HS-27A (cell line): ENCODE data around the gene ACBD6.
A peak's percentile ranks its signal among the peaks of the same experiment; 100 is the strongest.

Source experiments
- DNase-seq: peaks from one replicate; pipeline ENCODE4 v3.0.0-alpha.2; 2012; ENCODE audit warnings: low read depth, missing footprints

The ACBD6 gene

DNA sequence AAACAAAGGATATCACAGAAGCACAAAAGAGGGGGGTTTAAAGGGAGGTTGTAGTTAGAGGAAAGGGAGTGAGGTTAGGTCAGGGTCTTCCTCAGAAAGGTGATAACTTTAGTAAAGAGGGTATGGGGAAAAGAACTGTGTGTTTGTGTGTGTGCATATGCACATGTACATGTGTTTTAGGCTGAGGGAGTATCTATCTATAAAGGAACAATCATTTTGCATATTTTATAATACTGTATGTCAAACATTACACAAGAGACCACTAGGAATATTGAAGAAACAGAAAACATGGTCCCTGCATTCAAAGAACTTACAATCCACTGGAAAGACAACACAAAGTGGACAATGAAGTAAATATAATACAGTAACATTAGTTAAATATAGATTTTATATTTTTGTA, 132.2 kb downstream of the ACBD6 start:
- no peak for DNase-seq

DNA sequence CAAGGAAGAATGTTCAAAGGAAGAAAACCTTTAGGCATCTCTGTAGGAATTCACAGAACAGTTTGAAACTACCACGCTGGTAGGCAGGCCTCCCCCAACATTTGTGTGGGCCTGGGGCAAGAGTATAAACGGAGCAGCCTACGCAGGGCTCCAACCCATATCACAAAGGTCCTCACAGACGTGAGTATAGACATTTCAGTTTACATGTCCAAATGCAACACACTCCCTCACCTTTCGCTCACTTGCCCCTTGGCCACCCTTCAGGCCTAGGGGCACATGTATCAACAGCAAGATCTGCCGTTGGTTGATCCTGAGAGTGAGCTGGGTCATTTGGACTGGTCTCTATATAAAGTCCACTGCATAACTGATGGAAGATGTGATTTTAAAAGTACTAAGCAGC, 133.3 kb downstream of the ACBD6 start:
- DNase-seq: no peak

DNA sequence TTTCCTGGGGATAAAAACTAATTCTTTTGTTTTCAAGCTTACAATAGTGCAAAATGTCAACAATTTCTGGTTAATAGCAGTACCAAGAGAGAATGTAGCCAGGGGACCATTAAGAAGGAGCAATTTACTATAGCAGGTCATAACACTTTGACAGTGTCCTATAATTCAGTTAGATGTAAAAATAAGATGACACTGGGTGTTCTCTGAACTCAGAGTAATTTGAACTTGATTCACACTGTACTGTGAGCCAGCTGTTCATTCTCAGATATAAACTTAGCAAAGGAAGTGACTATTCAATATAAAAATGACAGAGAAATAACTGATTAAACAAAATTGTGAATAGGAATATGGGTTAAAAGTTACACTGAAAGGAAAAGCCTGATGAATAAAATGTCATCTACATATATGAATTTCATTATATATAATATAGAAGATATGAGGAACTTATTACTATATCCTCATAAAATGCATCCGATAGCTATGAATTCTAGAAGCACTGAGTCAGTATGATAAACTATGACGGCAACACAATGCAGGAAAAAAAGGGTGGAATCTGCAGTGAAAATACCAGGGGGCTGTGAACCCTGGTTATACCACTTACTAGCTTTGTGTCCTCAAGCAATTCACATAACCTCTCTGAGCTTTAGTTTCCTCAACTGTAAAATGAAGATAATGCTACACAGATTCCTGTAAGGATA, 135.9 kb downstream of the ACBD6 start:
- no peak for DNase-seq

DNA sequence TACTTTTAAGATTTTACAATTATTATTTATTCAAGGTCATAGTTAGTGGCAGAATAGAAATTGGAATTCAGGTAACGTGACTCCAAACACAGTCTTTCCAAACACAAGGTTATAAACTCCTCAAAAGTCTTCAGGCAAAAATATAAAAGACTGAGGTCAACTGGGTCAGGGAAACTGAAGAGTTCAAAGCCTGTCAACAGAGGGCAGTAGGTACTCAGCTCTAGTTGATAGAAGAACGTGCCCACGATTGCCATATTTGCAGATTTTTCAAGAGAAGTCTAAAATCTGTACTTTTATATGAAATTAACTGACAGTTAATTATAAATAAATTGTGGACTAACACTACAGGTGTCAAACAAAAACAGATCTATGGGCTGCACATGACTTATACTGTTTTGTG, 137.3 kb downstream of the ACBD6 start:
- DNase-seq: no peak

DNA sequence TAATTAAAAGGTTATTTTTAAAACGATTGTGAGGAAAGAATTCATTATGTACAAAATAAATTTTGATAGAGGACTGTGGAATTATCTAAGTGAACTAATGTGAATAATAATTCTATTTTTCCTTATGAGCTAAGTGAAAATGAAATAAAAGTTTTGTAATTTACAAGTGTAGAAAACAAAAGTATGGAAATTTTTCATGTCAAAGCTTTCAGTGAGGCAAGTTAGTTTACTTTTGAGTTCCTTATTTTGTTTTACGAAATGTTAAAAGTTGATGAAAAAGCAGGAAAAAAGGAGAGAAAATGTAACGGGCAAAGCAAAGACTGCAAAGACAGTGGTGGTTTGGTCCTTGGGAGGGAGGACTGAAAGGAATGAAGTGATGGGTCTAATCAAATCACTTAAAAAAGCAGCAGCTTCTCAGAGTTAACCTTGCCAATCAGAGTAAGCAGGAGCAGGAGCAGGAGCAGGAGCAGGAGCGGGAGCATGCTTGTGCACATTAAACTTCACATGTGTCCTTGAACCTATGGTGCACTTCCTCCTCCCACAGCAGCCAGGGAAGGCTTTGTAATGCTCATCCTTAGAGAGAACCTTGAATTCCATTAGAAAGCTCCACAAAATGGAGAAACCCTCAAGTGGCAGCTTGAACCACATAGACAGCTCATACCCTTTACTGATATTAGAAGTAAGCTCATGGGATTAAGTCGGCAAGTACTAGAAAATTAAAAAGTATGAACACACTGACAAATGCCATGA, 139.0 kb downstream of the ACBD6 start:
- no peak for DNase-seq

DNA sequence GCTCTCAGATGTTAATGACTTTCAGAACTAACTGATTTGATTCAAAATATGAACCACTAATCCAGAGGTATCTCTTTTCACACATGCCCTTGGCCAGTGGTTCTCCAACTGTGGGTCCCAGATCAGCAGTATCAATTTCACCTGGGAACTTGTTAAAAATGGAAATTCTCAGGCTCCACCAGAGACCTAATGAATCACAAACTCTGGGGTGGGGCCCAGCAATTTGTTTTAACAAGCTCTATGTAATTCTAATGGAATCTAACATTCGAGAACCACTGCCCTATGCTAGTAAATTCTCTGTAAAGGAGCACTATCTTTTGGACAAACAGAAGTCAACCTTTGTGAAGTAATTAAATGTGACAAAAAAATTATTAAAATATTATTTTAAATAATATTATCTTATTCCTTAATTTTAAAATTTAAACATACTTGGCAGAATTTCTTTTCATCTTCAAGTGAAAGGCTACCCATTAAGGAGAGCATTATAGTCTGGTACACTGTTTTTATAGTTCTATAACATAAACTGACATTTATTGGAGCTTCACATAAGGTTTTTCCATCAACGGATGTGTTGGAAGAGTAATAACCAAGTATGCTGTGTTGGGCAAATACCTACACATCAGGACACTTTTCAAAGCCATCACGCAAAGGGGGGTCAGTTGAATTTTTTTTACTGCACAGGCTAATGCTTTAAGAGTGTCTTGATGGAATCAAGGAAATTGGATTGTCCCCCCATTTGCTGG, 141.9 kb downstream of the ACBD6 start:
- DNase-seq: peak; percentile 52

DNA sequence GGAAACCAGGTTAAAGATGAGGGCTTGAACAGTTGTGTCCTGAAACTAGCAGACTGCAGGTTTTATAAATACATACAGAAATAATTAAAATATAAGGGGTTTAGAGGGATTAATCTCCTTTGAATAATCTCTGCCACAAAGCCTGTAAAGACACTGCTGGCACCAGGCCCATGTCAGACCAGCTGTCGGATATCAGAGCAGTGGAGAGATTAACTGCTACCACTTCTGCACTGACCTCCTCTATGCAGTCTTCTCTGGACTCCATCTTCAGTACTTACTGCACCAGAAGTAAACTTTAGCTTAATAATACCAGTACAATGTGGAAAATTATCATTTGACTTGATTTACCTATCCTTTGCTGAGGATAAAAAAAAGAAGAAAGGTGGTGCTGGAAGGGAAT, 143.7 kb downstream of the ACBD6 start:
- DNase-seq: no peak

DNA sequence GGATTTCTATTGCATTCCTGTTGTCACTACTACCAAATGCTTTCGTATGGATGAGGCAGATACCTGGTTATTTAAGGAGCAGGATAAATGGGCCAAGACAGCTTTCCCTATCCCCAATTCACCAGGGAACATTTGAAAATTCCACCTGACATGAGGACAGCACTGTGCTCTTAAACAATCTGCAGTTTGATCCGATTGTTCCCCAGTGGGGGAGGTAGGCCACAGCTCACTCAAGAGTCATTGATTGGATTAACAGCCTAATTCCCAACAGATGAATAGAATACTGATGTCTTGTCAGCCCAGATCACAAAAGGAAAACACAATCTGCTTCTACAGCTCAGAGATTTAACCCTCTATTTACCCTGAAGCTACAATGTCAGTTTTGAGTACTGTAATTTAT, 148.4 kb downstream of the ACBD6 start:
- DNase-seq: no peak

DNA sequence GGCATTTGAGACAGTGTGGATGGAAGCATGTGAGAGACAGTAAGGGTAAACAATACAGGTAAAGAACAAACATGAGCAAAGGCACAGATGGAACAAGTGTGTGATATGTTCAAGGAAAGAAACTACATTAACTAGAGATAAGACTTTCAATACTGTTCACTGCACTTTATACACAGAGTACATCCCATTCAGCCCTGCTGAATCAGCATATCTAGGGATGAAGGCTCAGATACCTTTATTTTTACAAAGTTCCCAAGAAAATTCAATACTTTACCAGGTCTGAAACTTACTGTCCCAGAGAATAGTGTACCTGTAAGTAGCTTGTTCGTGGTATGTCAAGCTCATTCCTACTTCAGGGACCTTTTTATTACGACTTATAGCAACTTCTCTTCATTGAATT, 149.8 kb downstream of the ACBD6 start:
- no peak for DNase-seq

DNA sequence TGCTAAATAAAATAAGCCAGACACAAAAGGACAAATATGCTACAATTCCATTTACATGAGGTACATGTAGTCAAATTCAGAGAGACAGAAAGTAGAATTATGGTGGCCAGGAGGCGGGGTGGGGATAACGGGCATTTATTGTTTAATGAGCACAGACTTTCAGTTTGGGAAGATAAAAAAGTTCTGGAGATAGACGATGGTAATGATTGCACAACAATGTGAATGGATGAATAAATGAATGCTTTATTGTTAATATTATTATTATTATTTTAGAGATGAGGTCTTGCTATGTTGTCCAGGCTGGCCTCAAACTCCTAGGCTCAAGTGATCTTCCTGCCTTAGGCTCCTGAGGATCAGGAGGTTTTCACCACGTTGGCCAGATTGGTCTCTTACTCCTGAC, 150.4 kb downstream of the ACBD6 start:
- no peak for DNase-seq

DNA sequence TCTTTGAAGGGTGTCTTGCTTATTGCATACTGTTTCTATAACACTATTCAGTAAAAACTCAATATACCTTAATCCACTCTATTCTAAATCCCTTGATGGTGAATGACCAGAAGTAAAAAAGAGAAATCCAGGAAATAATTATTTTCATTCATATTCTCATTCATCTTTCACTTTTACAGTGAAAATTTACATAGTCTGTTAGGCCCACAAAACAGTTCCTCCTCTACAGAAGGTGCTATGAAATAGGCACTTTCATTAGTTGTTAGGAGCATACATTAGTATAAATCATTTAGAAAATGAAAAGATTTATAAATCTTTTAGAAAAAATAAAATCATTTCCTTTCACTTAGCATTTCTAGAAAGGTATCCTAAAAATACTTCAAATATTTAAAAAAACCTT, 157.2 kb downstream of the ACBD6 start:
- no peak for DNase-seq

DNA sequence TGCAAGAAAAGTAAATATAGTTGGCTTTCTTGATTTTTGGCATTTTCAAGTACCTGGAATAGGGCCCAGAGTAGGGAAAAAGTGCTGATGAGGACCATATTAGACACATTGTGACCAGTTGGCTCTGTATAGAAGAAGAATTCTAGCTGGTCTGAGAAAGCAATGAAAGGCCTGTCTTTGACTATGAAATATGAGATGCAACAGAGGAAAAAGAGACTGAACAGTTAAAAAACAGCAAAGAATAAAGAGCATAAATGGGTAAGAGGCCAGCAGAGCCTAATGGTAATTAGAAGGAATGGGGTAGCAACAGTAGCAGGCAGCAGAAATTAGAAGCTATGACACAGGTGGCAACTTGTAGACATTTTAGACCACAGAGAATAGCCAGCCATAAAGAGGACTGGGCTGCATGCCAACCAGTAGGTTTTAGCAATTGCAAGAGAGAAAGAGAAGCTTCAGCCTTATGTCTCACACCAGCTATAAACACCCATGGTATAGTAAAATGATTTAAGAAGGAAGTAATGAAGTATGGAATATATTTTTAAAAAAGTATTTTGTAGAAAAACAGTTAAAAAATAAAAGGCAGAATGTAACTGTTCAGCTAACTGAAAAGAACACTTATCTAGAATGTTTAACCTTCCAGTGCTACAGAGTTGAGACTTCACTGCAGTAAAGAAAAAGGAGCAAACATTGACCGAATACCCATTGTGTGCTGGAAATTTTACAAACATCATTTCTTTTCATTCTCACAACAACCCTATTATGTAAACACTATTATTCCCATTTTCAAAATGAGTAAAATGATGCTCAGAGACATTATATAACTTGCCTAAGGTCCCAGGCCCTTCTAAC, 158.2 kb downstream of the ACBD6 start:
- no peak for DNase-seq

DNA sequence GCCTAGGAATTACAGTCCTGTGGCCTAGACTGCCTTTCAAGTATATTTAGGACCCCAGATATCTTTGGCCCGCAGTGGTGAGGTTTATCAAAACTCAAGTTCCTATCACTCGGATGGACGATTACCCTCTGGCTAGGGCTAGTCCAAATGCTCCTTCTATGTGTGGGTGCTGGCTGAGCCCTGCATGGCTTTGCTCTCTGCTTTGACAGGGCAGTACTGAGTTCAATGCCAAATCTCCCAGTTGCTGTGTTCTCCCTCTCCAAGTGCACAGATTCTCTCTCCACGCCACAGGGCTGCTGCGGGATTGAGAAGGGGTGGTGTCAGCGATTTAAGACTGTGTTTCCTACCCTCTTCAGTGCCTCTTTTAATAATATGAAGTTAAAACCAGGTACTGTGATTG, 175.3 kb downstream of the ACBD6 start:
- DNase-seq: no peak

DNA sequence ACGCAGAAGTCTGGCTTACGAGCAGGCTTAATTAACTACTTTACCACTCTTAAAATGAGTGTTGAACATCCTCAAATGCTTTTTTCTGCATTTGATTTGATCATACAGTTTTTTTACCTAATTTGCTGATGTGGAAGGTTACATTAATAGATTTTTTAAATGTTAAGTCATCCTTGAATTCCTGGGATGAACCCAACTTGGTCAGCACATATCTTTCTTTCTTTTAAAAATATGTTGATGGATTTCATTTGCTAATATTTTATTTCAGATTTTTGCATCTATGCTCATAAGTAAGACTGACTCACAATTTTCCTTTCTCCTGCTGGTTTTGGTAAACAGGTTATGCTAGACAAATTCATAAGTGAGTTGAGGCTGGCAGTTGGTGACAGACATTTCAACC, 189.5 kb downstream of the ACBD6 start:
- DNase-seq: no peak

DNA sequence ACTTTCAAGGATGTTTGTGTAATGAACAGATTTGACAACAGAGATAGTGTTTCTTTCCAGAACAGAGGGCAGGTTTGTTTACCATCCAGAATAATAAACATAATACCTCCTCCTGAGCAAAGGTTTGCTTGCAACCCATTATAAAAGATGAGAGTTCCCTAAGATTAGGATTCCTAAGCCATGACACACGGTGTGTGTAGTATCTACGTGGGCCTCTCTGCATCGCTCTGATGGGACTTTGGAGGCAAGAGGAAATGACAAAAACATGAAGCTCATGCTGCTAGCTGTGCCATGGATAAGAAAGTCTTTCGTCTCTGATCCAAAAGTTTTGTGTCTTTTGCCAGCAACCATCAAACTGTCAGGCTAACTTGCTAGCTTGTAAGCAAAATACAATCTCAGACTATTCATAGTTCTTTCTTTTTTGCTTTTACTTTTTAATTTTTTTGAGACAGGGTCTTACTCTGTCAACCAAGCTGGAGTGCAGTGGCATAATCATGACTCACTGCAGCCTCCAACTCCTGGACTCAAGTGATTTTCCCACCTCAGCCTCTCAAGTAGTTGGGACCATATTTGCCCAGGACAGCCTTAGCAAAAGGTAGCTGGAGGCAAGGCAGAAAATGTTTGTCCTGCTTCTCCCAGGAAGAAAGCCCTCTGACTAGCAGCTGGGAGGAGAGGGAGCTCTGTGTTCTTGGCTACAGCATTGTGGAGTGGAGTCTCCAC, 191.2 kb downstream of the ACBD6 start:
- DNase-seq: no peak

DNA sequence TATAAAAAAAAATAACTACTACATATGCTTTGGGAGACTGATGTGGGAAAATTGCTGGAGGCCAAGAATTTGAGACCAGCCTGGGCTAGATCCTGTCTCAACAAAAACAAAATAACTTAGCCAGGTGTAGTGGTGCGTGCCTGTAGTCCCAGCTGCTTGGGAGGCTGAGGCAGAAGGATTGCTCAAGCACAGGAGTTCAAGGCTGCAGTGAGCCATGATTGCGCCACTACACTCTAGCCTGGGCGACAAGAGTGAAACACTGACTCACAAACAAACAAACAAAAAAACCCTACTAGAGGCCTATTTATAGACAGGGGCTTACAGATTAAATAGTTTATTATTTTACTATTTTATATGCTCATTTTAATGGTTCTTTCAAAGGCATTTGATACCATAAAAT, 192.3 kb downstream of the ACBD6 start:
- DNase-seq: no peak

DNA sequence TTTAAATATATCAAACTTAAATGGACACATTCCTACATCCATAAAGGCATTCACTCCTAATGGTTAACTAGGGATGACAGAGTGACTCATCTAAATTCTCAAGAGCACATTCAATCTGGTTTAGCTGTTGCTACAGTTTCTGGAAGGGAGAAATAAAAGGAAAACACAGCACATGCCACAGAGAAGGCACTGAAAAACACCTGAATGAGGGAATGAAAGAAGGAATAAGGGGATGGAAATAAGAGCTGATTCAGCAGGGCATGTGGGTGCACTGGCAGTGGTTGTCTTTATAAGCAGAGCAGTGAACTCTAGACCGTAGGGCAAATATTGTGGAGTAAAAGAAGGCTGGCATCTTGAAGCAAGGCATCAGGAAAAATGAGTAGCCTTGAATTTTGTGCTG, 193.0 kb downstream of the ACBD6 start:
- no peak for DNase-seq

DNA sequence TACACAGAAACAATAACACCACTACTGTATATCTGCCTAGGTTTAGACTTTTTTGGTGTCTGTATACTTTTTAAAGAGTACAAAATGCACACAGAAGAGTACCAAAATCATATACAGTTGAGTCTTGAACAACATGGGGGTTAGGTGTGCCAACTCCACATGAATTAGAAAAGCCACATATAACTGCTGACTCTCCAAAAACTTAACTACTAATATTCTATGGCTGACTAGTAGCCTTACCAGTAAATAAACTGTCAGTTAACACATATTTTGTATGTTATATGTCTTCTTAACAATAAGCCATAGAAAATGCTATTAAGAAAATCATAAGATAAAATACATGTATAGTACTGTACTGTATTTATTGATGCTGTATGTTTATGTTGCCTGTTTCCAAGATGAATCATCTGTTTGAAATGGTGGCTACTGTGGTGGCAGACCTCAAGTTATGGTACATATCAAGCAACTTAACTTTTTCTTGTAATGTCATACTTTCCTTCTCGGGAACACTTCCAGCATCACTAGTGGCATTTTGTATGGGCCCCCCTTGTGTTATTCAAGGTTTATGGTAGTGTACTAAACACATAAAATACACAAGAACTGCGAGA, 201.1 kb downstream of the ACBD6 start:
- DNase-seq: no peak

DNA sequence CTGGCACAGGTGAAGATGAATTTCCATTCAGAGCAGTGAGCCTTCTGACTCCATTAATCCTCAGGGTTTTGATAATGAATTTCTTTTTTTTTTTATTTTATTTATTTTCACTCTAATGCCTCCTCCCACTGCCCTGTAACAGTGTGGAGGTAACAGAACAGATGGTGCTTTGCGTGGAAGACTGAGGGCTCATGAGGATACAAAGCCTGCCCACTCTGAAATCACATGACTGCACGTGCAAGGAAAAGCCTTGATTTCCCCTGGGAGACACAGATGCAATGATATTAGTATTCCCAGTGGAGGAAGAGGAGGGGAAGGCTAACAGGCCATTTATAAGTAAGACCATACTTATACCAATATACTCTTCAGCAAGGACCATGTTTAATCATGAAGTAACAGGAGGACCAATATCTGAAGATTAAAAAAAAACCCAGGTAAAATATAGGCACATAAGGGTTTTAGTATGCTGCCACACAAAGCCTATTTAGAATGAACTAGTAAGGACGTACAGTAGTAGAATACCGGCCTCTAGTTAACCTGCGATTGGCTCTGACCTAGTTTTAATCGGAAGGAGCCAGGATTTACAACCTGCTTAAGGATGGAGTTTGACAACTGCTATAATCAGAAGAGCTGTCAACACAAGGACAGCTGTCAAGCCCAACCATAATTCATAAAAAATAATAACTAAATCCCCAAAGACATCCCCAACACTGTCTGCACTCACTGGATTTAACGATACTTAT, 202.7 kb downstream of the ACBD6 start:
- no peak for DNase-seq

DNA sequence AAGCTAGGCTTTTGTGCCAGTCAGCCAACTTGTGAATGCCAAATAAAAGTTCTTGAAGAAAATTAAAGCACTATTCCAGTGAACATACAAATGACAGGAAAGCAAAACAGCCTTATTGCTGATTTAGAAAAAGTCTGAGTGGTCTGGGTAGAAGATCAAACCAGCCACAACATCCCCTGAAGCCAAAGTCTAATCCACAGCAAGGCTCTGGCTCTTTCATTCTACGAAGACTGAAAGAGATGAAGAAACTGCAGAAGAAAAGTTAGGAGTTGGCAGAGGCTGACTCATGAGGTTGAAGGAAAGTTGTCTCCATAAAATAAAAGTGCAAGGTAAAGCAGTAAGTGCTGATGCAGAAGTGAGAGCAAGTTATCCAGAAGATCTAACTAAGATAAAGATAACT, 206.4 kb downstream of the ACBD6 start:
- no peak for DNase-seq
